GM12878 (cell line): ENCODE results near the gene SLC9C2.

Source experiments
- CHD1 ChIP-seq: IDR thresholded peaks from 2 replicates; pipeline ENCODE4 v1.6.1; 2012; ENCODE audit warnings: low read depth, low read length, improper control_type of control experiment
- EP300 ChIP-seq, 2 experiments: fragments of 150-350 bp in 1 of 2; IDR thresholded peaks; 2 replicates each; pipeline ENCODE4 v1.6.1; 2011 to 2012; ENCODE audit warnings: low read depth in 2 of 2, low read length in 2 of 2, borderline replicate concordance in 1 of 2, improper control_type of control experiment in 1 of 2, inconsistent platforms in 1 of 2; ENCODE audit not compliant: control insufficient read depth in 1 of 2
- ESRRA ChIP-seq: IDR thresholded peaks from 2 replicates; pipeline ENCODE4 v1.6.1; 2012; ENCODE audit warnings: mild to moderate bottlenecking, low read length, improper control_type of control experiment
- STAT3 ChIP-seq: IDR thresholded peaks from 2 replicates; pipeline ENCODE4 v1.6.1; 2011; ENCODE audit warnings: low read depth, low read length, improper control_type of control experiment
- TF ChIP-seq, protein P1 (sequence below), 3 experiments: IDR thresholded peaks in 2 of 3; conservative IDR thresholded peaks in 1 of 3; 2 replicates each; pipeline ENCODE4 v1.5.1; 2011; ENCODE audit warnings: low read depth in 3 of 3, low read length in 3 of 3, mild to moderate bottlenecking in 3 of 3, control low read depth in 2 of 3, moderate library complexity in 2 of 3, inconsistent platforms in 1 of 3, mixed read lengths in 1 of 3; ENCODE audit not compliant: control insufficient read depth in 2 of 3, insufficient read depth in 1 of 3; ENCODE audit errors: extremely low read depth in 1 of 3

DNA sequence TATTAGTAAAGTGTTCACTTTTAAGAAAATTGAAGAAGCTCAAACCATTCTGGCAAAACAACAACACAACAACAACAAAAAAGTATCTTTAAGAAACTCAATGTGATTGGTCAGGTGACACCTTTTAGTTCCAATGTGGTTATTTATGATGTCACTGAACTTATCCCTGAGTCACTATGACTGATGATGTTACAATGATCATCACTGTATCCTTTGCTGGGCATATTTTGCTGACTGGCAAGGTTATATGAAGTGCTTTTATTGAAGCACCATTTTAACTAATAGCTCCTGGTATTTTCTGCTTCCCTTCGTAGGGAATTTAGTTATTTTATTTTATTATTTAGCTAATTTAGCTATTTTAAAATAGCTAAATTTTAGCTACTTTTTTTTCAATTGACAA, 32.2 kb upstream of the SLC9C2 start, which contains the start of gene TEX50:
- no peak for TF ChIP-seq ESRRA
- no peak for TF ChIP-seq STAT3
- TF ChIP-seq EP300 (IDR thresholded peaks at IDR 0.05; ENCODE audit: borderline replicate concordance in 1 of 2, control insufficient read depth in 1 of 2, low read depth in 2 of 2, low read length in 2 of 2): no peak
- TF ChIP-seq, protein P1, sequence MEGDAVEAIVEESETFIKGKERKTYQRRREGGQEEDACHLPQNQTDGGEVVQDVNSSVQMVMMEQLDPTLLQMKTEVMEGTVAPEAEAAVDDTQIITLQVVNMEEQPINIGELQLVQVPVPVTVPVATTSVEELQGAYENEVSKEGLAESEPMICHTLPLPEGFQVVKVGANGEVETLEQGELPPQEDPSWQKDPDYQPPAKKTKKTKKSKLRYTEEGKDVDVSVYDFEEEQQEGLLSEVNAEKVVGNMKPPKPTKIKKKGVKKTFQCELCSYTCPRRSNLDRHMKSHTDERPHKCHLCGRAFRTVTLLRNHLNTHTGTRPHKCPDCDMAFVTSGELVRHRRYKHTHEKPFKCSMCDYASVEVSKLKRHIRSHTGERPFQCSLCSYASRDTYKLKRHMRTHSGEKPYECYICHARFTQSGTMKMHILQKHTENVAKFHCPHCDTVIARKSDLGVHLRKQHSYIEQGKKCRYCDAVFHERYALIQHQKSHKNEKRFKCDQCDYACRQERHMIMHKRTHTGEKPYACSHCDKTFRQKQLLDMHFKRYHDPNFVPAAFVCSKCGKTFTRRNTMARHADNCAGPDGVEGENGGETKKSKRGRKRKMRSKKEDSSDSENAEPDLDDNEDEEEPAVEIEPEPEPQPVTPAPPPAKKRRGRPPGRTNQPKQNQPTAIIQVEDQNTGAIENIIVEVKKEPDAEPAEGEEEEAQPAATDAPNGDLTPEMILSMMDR (IDR thresholded peaks at IDR 0.05 in 2 of 3, conservative IDR thresholded peaks at IDR 0.05 in 1 of 3; ENCODE audit: control insufficient read depth in 2 of 3, extremely low read depth in 1 of 3, insufficient read depth in 1 of 3, low read depth in 3 of 3, low read length in 3 of 3): no peak
- TF ChIP-seq CHD1: no peak
